ENCODE results near the gene CYP2B6.

CYP2B6 gene

DNA sequence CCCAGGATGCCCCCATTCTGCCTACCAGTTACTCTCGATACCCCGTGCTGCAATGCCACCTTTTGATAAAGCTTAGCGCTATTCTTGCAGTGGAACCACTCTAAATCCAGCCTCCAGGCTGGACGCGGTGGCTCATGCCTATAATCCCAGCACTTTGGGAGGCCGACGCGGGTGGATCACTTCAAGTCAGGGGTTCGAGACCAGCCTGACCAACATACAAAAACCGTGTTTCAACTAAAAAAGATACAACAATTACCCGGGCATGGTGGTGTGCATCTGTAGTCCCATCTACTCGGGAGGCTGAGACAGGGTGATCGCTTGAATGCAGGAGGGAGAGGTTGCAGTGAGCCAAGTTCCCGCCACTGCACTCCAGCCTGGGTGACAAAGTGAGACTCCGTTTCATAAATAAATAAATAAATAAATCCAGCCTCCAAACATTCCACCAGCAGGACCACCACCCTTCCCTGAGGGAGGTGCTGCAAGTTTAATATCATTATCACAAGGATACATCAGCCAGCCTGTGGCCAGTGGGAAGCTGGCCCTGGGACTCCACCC, 27.7 kb downstream of the CYP2B6 start:
- Histone ChIP-seq H3K36me3 (replicated peaks; ENCODE audit: insufficient read depth, low read length) (no peaks in the 10 kb centered on the region), H3K27ac (ENCODE audit: low read length) (no peak overlapping the region), H3K9ac (ENCODE audit: low read length) (no peak overlapping the region), H3K9me2 (replicated peaks; ENCODE audit: insufficient read depth, low read length) (no peaks in the 10 kb centered on the region), H3K79me2 (ENCODE audit: low read length) (no peaks in the 10 kb centered on the region), H3F3A (ENCODE audit: insufficient read depth, low read length) (no peaks in the 10 kb centered on the region), H2AFZ (ENCODE audit: low read length) (no peak overlapping the region), H3K4me1 (ENCODE audit: low read length) (no peaks in the 10 kb centered on the region), H3K4me2 (ENCODE audit: low read depth, low read length) (no peak overlapping the region), H3K4me3 (ENCODE audit: low read length) (no peak overlapping the region), H3K27me3 (replicated peaks; ENCODE audit: insufficient read depth, low read length) (peaks cover 65% of the 10 kb centered on the region), H3K9me3 (replicated peaks; ENCODE audit: insufficient read depth, low read length) (no peaks in the 10 kb centered on the region), H4K20me1 (ENCODE audit: insufficient read depth, low read length) (no peaks in the 10 kb centered on the region)
- no peak for DNase-seq
- no peak for TF ChIP-seq CTCF (IDR thresholded peaks at IDR 0.05; ENCODE audit: low read length)
- TF ChIP-seq EZH2 (optimal IDR thresholded peaks at IDR 0.05; ENCODE audit: low read depth, low read length) = no peak
- no peak for TF ChIP-seq EZH2phosphoT487 (IDR thresholded peaks at IDR 0.05; ENCODE audit: low read length)

GRCh38 chr19:41019346-41019745, 28.3 kb downstream of the CYP2B6 start:
- no peak overlapping the region for H3K4me3 ChIP-seq (ENCODE audit: low read length)
- no peak for DNase-seq
- H3K9ac ChIP-seq (ENCODE audit: low read length) = no peak overlapping the region
- TF ChIP-seq EZH2 (optimal IDR thresholded peaks at IDR 0.05; ENCODE audit: low read depth, low read length) (no peak), CTCF (IDR thresholded peaks at IDR 0.05; ENCODE audit: low read length) (no peak)
- no peaks in the 10 kb centered on the region for H3K36me3 ChIP-seq (replicated peaks; ENCODE audit: insufficient read depth, low read length)
- H2AFZ ChIP-seq (ENCODE audit: low read length) = no peak overlapping the region
- H3F3A ChIP-seq (ENCODE audit: insufficient read depth, low read length) = no peaks in the 10 kb centered on the region
- peaks cover 65% of the 10 kb centered on the region for H3K27me3 ChIP-seq (replicated peaks; ENCODE audit: insufficient read depth, low read length)
- no peaks in the 10 kb centered on the region for H3K9me2 ChIP-seq (replicated peaks; ENCODE audit: insufficient read depth, low read length)
- H3K9me3 ChIP-seq (replicated peaks; ENCODE audit: insufficient read depth, low read length) = no peaks in the 10 kb centered on the region
- H3K27ac ChIP-seq (ENCODE audit: low read length) = no peak overlapping the region
- no peak overlapping the region for H3K4me2 ChIP-seq (ENCODE audit: low read depth, low read length)
- no peaks in the 10 kb centered on the region for H3K4me1 ChIP-seq (ENCODE audit: low read length)
- no peaks in the 10 kb centered on the region for H4K20me1 ChIP-seq (ENCODE audit: insufficient read depth, low read length)
- no peaks in the 10 kb centered on the region for H3K79me2 ChIP-seq (ENCODE audit: low read length)

GRCh38 chr19:41023193-41023592, 32.1 kb downstream of the CYP2B6 start:
- no peak for TF ChIP-seq EZH2phosphoT487 (IDR thresholded peaks at IDR 0.05; ENCODE audit: low read length)
- TF ChIP-seq CTCF (IDR thresholded peaks at IDR 0.05; ENCODE audit: low read length) = no peak
- no peak for TF ChIP-seq EZH2 (optimal IDR thresholded peaks at IDR 0.05; ENCODE audit: low read depth, low read length)
- Histone ChIP-seq H3K4me3 (ENCODE audit: low read length) (no peak overlapping the region), H3K27me3 (replicated peaks; ENCODE audit: insufficient read depth, low read length) (peaks cover 81% of the 10 kb centered on the region), H3K36me3 (replicated peaks; ENCODE audit: insufficient read depth, low read length) (no peaks in the 10 kb centered on the region), H3K9ac (ENCODE audit: low read length) (no peak overlapping the region), H3K9me2 (replicated peaks; ENCODE audit: insufficient read depth, low read length) (no peaks in the 10 kb centered on the region), H2AFZ (ENCODE audit: low read length) (no peak overlapping the region), H4K20me1 (ENCODE audit: insufficient read depth, low read length) (no peaks in the 10 kb centered on the region), H3K27ac (ENCODE audit: low read length) (no peak overlapping the region), H3K4me1 (ENCODE audit: low read length) (no peaks in the 10 kb centered on the region), H3K79me2 (ENCODE audit: low read length) (no peaks in the 10 kb centered on the region), H3F3A (ENCODE audit: insufficient read depth, low read length) (no peaks in the 10 kb centered on the region), H3K9me3 (replicated peaks; ENCODE audit: insufficient read depth, low read length) (no peaks in the 10 kb centered on the region), H3K4me2 (ENCODE audit: low read depth, low read length) (no peak overlapping the region)
- no peak for DNase-seq

Measured in MM.1S (cell line).